ENCODE measurements around the gene KRTAP6-3.

Gene KRTAP6-3

GRCh38 chr21:30642564-30642963 lies 50.3 kb downstream of the KRTAP6-3 start, which contains the start of gene KRTAP20-3:
Gene KRTAP20-3 (plus strand): TSS chr21:30642864.
- no peak for TF ChIP-seq CTCF (conservative IDR thresholded peaks at IDR 0.05)
- no peak for TF ChIP-seq ZFX (IDR thresholded peaks at IDR 0.05)
- no peak within 1 kb of the TSS for H3K27ac ChIP-seq

Measured in C4-2B (cell line).